Measurements from ENCODE around the gene NOS3. TPM values are rescaled to one million over a fixed set of nuclear protein-coding genes. Genes with fewer than 3 reads are reported as not detected.

NOS3 gene
- total RNA-seq, 1 donor from 2014 or later, result 1.9 TPM

DNA sequence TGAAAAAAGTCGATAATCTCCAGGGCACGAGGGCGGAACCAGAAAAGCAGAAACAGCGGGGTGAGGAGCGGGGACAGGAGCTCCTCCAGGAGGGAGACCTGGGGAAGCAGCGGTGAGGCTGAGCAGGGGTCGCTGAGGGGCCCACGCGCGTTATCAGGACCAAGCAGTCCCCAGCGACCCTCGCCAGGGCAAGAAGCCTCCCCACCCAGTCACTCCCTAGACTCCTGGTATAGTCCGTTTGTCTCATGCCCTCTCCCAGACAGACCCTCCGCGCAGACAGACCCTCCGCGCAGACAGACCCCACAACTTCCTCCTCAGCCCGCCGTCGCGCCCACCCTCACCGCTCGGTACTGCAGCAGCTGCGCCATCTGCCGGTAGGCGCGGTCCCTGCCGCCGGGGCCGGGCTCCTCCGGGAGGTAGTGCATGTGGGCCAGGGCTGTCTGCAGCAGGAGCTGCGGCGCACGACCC is 27.2 kb downstream of the NOS3 start:
- H3K4me3 ChIP-seq (ENCODE audit: low read depth, low read length), result peak overlapping the region; percentile 31
- DNase-seq (ENCODE audit: low read depth), result no peak

DNA sequence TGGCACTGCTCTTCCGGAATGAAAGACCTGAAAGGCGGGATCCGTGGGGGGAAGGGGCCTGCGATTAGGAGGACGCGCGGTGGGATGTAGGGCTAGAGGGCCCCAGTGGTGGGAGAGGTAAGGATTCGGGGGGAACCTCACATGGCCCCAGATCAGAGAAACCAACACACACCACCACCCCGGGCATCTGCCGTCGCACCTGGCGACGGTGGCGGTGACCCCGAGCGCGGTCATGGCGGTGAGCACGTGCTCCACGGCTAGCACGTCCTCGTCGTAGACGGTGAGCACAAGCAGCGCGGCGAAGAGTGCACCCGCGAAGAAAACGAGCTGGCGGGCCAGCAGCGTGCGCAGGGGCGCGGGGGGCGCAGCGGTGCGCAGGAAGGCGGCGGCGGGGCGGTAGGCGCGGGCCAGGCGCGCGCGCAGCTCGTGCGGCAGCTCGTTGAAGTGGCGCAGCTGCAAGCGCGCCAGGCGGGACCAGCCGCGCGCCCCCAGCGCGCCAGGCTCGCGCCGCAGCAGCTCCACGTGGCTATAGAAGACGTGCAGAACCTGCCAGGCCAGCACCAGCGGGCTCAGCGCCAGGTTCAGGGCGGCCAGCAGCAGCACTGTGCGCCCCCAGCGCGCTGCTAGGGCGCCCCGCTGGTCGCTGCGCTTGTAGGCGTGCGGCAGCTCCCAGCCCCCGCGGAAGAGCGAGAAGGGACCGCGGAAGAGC is 27.8 kb downstream of the NOS3 start:
- H3K4me3 ChIP-seq (ENCODE audit: low read depth, low read length), result peak overlapping the region; percentile 31
- TF ChIP-seq, protein P1, sequence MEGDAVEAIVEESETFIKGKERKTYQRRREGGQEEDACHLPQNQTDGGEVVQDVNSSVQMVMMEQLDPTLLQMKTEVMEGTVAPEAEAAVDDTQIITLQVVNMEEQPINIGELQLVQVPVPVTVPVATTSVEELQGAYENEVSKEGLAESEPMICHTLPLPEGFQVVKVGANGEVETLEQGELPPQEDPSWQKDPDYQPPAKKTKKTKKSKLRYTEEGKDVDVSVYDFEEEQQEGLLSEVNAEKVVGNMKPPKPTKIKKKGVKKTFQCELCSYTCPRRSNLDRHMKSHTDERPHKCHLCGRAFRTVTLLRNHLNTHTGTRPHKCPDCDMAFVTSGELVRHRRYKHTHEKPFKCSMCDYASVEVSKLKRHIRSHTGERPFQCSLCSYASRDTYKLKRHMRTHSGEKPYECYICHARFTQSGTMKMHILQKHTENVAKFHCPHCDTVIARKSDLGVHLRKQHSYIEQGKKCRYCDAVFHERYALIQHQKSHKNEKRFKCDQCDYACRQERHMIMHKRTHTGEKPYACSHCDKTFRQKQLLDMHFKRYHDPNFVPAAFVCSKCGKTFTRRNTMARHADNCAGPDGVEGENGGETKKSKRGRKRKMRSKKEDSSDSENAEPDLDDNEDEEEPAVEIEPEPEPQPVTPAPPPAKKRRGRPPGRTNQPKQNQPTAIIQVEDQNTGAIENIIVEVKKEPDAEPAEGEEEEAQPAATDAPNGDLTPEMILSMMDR (conservative IDR thresholded peaks at IDR 0.05; ENCODE audit: low read depth, low read length), result no peak
- no peak for DNase-seq (ENCODE audit: low read depth)

More for the DNA sequence above, 27.2 kb downstream of the NOS3 start:
- TF ChIP-seq, protein P1 (conservative IDR thresholded peaks at IDR 0.05; ENCODE audit: low read depth, low read length), result peak; percentile 89

DNA sequence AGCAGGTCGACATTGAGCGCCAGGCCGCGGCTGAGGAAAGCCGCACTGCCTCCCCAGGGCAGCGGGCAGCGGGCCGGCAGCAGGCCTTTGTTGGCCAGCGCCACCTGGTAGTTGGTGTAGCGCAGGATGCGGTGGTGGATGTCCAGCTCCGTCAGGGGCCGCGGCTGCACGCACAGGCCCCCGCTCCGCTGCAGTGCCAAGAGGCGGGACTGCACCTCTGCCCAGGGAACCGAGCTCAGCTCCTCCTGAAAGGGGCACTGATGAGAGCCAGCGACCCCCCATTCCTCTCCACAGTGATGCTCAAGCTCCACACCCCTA is 28.3 kb downstream of the NOS3 start:
- no peak for DNase-seq (ENCODE audit: low read depth)
- TF ChIP-seq, protein P1 (conservative IDR thresholded peaks at IDR 0.05; ENCODE audit: low read depth, low read length), result no peak
- peak overlapping the region; percentile 26 for H3K4me3 ChIP-seq (ENCODE audit: low read depth, low read length)

DNA sequence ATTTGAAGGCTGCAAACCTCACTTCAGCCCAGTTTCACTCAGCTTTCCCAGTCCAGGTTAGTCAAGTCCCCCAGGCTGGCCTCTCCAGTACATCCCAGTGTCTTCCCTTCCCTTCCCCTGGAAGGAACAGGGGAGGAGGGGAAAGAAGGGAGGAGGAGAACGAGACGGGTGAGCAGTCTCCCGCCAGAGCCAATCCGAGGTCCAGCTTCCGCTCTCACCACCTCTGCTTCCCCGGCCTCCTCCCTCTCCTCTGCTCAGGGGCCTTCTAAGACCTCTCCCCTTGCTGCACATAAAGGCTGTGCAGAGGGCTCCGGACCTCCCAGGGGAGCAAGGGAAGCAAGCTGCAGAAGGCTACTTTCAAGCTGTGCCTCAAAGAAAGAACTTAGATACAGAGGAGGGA is 29.4 kb downstream of the NOS3 start:
- no peak for DNase-seq (ENCODE audit: low read depth)
- TF ChIP-seq, protein P1 (conservative IDR thresholded peaks at IDR 0.05; ENCODE audit: low read depth, low read length), result no peak
- no peak overlapping the region for H3K4me3 ChIP-seq (ENCODE audit: low read depth, low read length)

DNA sequence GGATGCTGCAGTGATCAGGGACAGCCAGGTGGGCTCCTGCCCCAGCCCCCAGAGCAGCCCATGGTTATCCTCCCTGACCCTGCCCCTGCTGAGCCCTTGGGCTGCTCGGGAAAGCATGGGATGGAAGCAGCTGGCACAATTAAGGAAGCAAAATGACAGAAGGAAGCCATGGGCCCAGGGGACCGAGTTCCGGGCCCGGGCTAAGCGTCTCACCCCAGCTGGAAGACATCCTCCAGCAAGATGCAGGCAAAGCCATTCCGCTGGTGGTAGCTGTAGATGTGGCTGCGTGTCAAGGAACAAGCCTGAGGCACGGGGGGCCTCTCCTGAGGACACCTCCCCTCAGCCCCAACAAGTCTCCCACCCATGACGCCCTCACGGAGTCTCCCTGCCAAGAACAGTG is 32.4 kb downstream of the NOS3 start:
- DNase-seq (ENCODE audit: low read depth), result no peak
- no peak overlapping the region for H3K4me3 ChIP-seq (ENCODE audit: low read depth, low read length)
- TF ChIP-seq, protein P1 (conservative IDR thresholded peaks at IDR 0.05; ENCODE audit: low read depth, low read length), result no peak

DNA sequence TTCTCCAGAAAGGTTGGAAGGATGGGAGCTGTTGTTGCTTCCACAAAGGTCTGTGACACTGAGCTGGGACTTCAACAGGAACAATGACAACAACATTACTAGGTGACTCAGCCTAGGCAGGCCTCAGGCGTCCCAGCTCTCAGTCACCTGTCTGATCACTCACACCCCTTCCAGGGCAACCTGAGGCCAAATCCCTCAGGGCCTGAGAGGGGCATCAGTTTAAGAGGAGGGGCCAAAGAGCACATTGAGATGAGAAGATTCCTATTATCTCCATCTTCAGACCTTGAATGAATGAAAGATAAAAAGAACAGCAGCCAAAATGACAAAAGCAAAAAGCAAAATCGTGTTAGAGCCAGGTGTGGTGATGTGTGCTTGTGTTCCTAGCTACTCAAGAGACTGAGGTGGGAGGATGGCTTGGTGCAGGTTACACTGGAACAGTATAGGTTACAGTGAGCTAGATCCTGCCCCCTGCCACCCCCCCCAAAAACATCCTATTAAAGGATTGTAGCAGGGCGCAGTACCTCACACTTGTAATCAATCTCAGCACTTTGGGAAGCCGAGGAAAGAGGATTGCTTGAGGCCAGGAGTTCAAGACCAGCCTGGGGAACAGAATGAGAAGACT is 33.7 kb downstream of the NOS3 start, which contains the start of gene ATG9B:
ATG9B (minus strand) TSS at position 60 of the 622 bp plus-strand sequence. CDS start 71 bp downstream, outside the sequence.
- TF ChIP-seq, protein P1 (conservative IDR thresholded peaks at IDR 0.05; ENCODE audit: low read depth, low read length), result no peak
- H3K4me3 ChIP-seq (ENCODE audit: low read depth, low read length), result no peak within 1 kb of the TSS
- no peak for DNase-seq (ENCODE audit: low read depth)

Data from epithelial cell of proximal tubule (primary cell).